ENCODE results near the gene ELF2. TPM values are rescaled to one million over a fixed set of nuclear protein-coding genes. Genes with fewer than 3 reads are reported as not detected.
"Not testable (repeated sequence)": the region's sequence is repeated elsewhere in the genome, so short reads cannot be mapped to it uniquely, and the experiment has no call there.

ELF2 gene
- total RNA-seq, 4 donors from 2014 or later = 37.1 to 54.9 (median 44.7) TPM

DNA sequence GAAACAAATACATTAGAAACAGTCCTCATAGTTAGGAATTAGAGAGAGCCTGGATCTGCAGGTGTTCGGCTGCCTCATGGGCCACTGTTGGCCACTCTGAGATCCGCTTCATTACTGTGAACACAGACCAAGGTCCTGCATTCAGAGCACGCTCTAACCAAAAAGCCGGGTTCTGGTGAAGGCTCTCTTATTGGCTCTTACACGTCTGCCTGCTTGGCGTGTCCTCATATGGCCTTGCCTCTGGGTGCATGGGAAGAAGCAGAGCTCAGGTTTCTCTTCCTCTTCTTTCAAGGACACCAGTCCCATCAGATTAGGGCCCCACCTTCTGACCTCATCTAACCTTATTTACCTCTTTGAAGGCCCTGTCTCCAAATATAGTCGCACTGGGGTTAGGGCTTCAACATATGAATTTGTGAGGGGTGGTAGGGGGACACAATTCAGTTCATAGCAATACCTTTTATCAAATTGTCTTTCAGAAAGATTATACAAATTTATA is 37.1 kb upstream of the ELF2 start:
- TF ChIP-seq, protein P1, sequence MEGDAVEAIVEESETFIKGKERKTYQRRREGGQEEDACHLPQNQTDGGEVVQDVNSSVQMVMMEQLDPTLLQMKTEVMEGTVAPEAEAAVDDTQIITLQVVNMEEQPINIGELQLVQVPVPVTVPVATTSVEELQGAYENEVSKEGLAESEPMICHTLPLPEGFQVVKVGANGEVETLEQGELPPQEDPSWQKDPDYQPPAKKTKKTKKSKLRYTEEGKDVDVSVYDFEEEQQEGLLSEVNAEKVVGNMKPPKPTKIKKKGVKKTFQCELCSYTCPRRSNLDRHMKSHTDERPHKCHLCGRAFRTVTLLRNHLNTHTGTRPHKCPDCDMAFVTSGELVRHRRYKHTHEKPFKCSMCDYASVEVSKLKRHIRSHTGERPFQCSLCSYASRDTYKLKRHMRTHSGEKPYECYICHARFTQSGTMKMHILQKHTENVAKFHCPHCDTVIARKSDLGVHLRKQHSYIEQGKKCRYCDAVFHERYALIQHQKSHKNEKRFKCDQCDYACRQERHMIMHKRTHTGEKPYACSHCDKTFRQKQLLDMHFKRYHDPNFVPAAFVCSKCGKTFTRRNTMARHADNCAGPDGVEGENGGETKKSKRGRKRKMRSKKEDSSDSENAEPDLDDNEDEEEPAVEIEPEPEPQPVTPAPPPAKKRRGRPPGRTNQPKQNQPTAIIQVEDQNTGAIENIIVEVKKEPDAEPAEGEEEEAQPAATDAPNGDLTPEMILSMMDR (IDR thresholded peaks at IDR 0.05) = no peak
- no peak for TF ChIP-seq POLR2A (IDR thresholded peaks at IDR 0.05)
- intact Hi-C loops (cut with DNase I; ENCODE audit: low total_unique reads) = no loop called here
- 35 to 47% methylated on average over 7 of the region's 7 CpGs for WGBS, 2 donors
- peak in 1 of 2 donors; percentile 32 for DNase-seq (ENCODE audit: low spot score in 2 of 2)
- no peak overlapping the region for H3K4me3 ChIP-seq (ENCODE audit: low read depth, poor library complexity, severe bottlenecking)

DNA sequence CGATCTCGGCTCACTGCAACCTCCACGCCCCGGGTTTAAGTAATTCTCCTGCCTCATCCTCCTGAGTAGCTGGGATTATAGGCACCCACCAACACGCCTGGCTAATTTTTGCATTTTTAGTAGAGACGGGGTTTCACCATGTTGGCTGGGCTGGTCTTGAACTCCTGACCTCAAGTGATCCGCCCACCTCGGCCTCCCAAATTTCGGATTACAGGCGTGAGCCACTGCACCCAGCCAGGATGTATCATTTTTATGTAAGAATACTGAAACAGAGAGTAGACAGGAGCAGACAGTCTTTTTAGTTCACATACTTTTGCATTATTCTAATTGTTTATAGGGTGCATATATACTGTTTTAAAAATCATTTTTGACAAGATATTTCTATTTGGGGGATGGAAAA is 36.6 kb upstream of the ELF2 start:
- H3K4me3 ChIP-seq (ENCODE audit: low read depth, poor library complexity, severe bottlenecking); intact Hi-C loops (cut with DNase I; ENCODE audit: low total_unique reads); DNase-seq (ENCODE audit: low spot score in 2 of 2): not testable (repeated sequence)
- WGBS, 2 donors = 78 to 86% methylated on average over 10 of the region's 10 CpGs

DNA sequence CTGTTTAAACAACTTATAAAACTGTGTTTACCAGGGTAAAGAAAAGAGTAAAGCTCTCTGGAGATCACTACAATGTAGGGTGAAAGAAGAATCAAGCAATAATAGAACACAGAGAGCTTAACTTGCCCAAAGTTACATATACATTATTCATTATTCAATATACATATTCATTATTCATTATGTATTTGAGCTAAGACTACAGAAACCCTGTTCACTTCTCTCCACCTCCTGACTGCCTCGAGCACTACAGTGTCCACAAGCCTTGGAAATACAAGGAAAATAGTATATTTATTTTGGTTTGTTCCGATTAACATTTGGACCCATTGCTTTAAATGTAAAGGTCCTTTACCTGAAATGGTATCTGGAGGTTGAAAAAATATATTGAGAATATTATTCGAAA is 35.9 kb upstream of the ELF2 start:
- 87 to 91% methylated on average over 3 of the region's 3 CpGs for WGBS, 2 donors
- TF ChIP-seq, protein P1 (IDR thresholded peaks at IDR 0.05) = no peak
- no peak for TF ChIP-seq POLR2A (IDR thresholded peaks at IDR 0.05)
- H3K4me3 ChIP-seq (ENCODE audit: low read depth, poor library complexity, severe bottlenecking) = no peak overlapping the region
- intact Hi-C loops (cut with DNase I; ENCODE audit: low total_unique reads) = no loop called here
- DNase-seq (ENCODE audit: low spot score in 2 of 2) = no peak

DNA sequence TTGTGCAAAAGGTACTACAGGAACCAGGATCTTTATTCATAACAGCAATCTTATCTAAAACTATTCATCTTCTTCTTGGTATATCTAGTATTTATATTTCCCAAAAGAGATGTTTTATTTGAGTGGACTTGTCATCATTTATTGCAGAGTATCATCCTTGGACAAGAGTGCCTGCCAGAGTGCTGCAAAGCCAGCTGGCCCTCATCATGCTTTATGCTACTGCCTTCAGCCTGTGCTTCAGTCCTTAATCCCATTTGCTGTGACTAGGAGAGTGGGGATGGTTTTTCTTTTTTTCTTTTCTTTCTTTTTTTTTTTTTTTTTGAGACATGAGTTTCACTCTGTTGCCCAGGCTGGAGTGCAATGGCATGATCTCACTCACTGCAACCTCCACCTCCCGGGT is 33.5 kb upstream of the ELF2 start:
- no peak for DNase-seq (ENCODE audit: low spot score in 2 of 2)
- intact Hi-C loops (cut with DNase I; ENCODE audit: low total_unique reads) = no loop called here
- H3K4me3 ChIP-seq (ENCODE audit: low read depth, poor library complexity, severe bottlenecking) = no peak overlapping the region
- TF ChIP-seq POLR2A (IDR thresholded peaks at IDR 0.05) = no peak
- TF ChIP-seq, protein P1 (IDR thresholded peaks at IDR 0.05) = no peak
- WGBS, 2 donors = 88% methylated on average over 1 of the region's 1 CpG

DNA sequence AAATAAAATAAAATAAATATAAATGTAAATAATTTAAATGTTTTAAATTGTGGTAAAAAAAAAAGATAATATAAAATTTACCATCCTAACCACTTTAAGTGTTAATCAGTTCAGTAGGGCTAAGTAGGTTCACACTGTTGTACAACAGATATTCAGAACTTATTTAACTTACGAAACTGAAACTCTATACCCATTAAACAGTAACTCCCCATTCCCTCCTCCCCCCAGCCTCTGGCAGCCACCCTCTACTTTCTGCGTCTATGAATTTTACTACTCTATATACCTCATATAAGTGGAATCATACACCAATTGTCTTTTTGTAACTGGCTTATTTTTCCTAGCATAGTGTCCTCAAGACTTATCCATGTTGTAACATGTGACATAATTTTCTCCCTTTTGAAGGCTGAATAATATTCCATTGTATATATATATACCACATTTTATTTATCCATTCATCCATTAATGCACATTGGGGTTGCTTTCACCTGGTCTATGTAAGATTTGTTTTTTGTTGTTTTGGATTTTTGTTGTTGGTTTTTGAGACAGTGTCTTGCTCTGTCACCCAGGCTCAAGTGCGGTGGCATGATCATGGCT is 32.5 kb upstream of the ELF2 start:
- H3K4me3 ChIP-seq (ENCODE audit: low read depth, poor library complexity, severe bottlenecking) = no peak overlapping the region
- 97% methylated on average over 3 of the region's 3 CpGs for WGBS, 2 donors
- intact Hi-C loops (cut with DNase I; ENCODE audit: low total_unique reads) = no loop called here
- no peak for DNase-seq (ENCODE audit: low spot score in 2 of 2)
- no peak for TF ChIP-seq POLR2A (IDR thresholded peaks at IDR 0.05)
- TF ChIP-seq, protein P1 (IDR thresholded peaks at IDR 0.05) = no peak

DNA sequence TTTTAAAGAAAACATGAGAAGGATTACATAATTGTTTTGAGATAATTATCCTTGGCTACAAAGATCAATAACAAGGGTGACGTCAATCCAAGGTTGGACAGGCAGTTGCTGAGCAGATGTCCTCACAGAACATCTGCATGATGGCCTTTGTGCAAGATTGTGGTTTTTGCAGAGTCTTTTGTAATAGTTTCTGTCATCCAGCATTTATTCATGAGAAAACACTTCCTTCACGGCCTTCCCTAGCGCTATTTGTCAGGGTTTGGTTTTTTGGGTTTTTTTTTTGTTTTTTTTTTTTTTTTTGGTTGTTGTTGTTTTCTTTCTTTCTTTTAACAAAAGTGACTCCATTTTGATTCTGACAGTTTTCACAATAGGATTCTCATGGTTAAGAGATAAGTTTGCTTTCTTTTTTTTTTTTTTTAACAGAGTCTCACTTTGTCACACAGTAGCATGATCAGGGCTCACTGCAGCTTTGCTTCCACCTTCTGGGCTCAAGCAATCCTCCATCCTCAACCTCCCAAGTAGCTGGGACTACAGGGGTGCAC is 31.5 kb upstream of the ELF2 start:
- intact Hi-C loops (cut with DNase I; ENCODE audit: low total_unique reads) = no loop called here
- DNase-seq (ENCODE audit: low spot score in 2 of 2) = peak in 1 of 2 donors; percentile 71
- 50 to 51% methylated on average over 3 of the region's 3 CpGs for WGBS, 2 donors
- H3K4me3 ChIP-seq (ENCODE audit: low read depth, poor library complexity, severe bottlenecking) = no peak overlapping the region
- TF ChIP-seq POLR2A (IDR thresholded peaks at IDR 0.05) = no peak
- TF ChIP-seq, protein P1 (IDR thresholded peaks at IDR 0.05) = no peak

Measured in lower leg skin (tissue), 4 donors.